Activated CD4-positive, alpha-beta T cell treated with anti-CD3 and anti-CD28 coated beads, Interleukin-2, amount 50 U/mL, for 16 hours (primary cell): ENCODE results near the gene PDSS2.
"Not testable (repeated sequence)": the region's sequence is repeated elsewhere in the genome, so short reads cannot be mapped to it uniquely, and the experiment has no call there.

Source experiments
- DNase-seq: peaks from one replicate; pipeline ENCODE4 v3.0.0-alpha.2; 2020

Gene PDSS2, protein sequence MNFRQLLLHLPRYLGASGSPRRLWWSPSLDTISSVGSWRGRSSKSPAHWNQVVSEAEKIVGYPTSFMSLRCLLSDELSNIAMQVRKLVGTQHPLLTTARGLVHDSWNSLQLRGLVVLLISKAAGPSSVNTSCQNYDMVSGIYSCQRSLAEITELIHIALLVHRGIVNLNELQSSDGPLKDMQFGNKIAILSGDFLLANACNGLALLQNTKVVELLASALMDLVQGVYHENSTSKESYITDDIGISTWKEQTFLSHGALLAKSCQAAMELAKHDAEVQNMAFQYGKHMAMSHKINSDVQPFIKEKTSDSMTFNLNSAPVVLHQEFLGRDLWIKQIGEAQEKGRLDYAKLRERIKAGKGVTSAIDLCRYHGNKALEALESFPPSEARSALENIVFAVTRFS

DNA sequence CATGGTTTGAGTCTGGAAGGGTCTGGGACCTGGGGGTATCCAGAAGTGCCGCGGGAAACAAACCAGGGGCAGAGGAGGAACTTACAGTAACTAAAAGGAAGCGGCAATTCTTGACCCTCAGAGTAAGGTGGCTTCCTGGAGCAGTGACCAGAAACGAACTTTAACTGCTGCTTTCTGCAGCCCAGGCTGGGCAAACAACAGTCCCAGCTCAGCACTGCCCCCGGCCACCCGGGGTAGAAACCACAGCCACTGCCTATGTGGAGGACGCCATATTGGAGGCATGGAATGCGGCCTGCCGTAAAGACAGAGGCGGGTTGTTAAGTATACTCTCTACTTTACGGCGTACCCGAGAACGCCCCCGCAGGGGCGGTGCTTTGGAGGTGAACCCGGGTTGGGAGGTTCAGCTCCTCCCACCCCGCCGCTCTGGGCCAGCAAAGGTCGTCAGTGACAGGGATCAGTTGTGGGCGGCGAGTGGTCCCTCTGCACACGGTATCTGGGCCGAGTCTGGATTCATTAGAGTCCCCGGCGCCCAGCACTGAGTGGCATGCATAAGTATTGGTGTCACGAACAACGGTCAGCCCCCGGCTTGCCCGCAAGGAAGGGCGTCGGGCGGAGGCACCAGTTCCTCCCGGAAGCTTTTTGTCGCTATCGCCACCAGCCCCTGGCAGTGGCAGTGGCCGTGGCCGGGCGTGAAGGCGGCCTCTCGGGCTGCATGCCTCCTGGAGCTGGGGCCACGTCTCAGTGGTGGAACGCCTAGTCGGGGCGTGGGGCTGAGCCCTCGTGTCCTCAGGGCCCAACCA, at the start of gene PDSS2:
TSS of gene PDSS2 (minus strand) at position 282 of the 800 bp plus-strand sequence. CDS start at position 3, 279 bp downstream.
- DNase-seq: peak; percentile 99

DNA sequence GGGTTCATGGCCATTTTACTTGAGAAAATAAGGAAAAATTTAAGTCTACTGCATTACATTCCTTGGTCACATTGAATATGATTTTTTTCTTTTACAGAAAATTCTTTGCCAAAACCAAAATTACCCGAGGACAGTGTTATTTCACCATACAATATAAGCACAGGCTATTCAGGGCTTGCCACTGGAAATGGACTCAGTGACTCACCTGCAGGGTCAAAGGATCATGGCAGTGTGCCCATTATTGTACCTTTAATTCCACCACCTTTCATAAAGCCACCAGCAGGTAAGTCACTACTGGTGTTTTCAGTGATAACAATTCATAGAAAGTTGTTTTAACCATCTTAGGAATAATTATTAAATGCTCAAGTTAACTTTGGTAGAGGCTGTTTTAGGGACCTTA, 46.8 kb upstream of the PDSS2 start:
- DNase-seq: no peak

- no peak for DNase-seq
Measured at GRCh38 chr6:107504270-107505026, 45.1 kb upstream of the PDSS2 start.

GRCh38 chr6:107496892-107497684, 37.7 kb upstream of the PDSS2 start:
- no peak for DNase-seq

DNA sequence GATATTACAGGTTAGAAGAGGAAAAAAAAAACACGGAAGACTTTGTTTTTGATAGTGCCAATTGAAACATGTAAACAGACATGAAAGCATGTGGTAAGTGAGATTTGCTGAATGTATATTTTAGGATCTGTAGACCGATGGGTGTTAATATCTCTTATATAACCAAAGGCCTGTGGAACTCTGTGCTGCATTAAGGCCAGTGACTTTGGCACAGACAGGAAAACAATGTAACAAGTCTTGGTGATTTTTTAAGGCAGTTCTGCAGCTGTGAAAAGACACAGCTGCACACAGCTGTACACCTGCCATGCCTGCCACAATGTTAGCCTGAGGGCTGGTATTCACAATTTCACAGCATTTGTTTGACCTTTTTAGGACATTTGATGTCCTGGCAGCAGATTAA, 36.6 kb upstream of the PDSS2 start:
- no peak for DNase-seq

- no peak for DNase-seq
Measured at GRCh38 chr6:107495196-107495643, 35.9 kb upstream of the PDSS2 start.

DNA sequence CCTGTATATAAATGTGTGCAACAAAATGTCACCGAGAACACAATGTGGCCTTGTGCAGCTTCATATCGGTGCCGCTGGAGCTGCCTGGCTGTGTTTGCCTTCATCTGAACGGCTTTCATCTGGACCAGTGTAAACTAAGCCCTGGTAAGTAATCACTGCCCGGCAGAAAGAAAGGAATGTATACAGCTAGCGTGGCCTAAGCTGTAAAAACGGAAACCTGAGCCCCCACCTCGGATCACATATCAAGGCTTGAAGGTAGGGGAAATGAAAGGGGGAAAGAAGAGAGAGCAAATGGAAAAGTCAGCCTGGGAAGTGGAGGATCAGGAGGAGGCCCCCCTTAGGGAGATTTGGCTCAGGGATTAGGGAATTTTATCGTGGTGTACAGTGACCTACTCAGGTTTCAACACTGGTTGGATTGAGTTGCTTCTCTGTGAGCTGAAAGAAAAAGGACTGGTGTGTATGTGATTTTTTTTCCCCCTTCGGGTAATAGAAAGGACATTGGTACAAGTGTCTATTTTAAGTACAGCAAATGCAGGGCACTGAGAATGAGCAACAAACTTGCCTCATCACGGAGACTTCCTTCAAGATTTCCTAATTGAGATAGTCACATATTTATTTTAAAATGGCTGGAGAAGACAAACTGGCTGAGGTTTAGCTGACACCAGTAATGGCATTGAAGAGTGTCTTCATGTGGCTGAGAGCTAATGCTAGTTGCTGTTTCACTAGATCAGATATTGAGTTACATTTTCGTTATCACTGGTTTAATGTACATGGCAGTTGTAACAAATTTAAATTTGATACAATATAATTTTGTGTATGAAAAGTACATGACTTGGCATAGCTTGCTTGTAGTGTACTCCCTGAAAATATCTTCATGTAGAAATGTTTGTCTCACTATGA, 34.0 kb upstream of the PDSS2 start:
- no peak for DNase-seq

GRCh38 chr6:107491760-107492660, 32.6 kb upstream of the PDSS2 start:
- DNase-seq: no peak

DNA sequence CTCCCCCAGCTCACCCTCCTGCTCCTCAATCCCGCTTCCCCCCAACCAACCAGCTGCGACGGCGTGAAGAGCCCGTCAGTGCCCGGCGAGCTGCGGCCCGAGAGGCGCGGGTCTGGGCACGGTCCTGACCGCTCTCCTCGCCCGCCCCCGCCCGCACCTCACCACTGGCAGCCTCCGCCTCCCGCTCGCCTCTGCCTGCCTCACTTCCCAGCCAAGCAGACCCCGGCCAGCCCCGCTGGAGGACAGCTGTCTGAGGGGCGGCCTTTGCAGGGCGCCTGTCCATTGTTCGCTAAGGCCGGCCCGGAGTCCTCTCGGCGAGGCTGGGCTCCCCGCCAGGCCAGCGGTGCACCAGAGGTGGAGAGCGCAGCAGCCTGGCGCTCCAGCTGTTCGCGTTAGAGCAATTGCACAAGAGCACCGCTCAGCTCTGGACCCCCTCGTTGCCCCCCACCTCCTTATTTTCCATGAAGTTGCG, 31.8 kb upstream of the PDSS2 start:
- no peak for DNase-seq

GRCh38 chr6:107490566-107491137, 31.3 kb upstream of the PDSS2 start:
- no peak for DNase-seq

- no peak for DNase-seq
Measured at GRCh38 chr6:107489636-107490565, 30.5 kb upstream of the PDSS2 start, which contains the start of gene SOBP. SOBP (plus strand) TSS chr6:107490117; CDS start chr6:107490617, 500 bp downstream.

- DNase-seq: no peak
Measured at GRCh38 chr6:107488875-107489635, 29.7 kb upstream of the PDSS2 start.

DNA sequence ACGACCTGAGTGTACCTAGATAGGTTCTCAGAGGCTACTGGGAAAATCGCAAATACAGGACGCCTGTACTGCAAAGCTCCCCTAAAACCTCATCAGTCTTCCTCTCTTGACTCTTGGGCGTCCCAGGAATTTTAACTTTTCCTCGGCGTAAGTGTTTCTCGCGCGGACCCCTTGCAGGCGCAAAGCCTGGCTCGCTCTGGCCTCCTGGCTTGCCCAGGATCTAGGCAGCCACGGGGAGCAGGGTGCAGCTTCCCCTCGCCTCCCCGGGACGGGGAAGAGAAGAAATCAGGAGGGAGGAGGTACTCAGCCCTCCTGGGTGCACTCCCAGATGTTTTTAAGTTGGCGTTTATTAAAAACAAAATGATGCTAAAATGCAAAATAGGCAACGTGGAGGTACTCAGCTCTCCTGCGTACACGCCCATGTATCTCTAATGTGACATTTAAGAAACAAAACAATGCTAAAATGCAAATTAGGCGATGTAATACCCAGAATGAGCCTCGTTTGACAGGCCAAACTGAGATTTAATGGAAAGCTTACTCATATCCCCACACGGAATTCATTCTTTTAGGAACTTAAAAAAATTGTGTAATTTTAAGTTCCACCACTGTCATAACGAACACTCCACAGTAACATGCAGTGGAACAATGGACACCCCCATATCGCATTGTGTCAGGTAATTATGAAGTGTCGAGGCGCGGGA, 29.0 kb upstream of the PDSS2 start:
- DNase-seq: no peak

DNA sequence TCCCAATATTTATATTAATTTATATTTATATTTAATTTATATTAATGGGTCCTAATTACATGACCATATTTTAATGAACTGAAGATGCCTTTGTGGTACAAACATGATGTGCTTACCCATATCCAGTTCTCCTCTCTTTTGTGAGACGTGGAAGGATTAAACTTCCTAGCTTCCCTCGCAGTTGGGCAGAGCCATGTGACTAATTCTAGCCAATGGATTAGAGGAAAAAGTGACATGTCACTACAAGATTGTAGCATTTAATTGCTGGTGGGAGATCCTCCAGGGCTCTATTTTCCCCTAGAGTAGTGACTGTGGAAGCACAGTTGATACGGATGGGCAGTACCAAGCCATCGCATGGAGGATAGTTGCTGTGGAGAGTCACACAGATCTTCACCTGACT, 25.8 kb upstream of the PDSS2 start:
- DNase-seq: no peak

DNA sequence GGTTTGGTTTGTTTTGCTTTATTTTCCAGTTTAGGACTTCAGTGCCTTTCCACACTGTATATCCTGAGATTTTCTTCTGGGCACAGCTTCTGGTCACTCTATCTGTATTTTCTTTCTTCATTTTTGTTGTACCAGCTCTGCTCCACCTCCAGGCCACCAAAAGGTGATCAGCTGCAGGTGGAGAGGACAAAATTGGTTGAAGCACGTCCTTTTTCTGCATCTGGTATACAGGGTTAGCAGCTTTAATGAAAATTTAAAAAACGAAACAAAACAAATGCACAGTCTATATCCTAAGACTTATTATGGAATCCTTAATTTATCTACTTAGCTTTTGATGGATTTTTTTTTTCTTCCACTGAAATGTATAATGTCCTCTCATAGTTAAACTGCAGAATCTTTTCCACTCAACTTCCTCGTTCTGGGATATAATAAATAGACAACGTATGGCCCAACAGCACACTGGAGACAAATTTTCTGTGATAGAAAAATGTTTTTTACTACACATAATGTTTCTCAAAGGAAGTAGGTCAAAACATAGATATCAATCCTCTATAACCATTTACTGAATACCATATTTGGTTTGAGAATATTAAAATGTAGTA, 19.8 kb upstream of the PDSS2 start:
- DNase-seq: no peak

- DNase-seq: not testable (repeated sequence)
Measured at GRCh38 chr6:107475826-107476225, 16.5 kb upstream of the PDSS2 start.
